DOHH2 (cell line): ENCODE data around the gene TP53AIP1.

ENCODE experiments used
- H3F3A ChIP-seq: fragments of 200-600 bp; sonication (generic), shearing (Covaris generic); 2 replicates; pipeline ENCODE4 v1.6.0; 2016; ENCODE audit warnings: antibody characterized with exemption, mild to moderate bottlenecking; ENCODE audit not compliant: control insufficient read depth, insufficient read depth
- H3K27ac ChIP-seq: fragments of 200-600 bp; sonication (generic); 2 replicates; pipeline ENCODE4 v1.5.1; 2014; ENCODE audit warnings: low read depth, mild to moderate bottlenecking, low read length, moderate library complexity
- H3K27me3 ChIP-seq: fragments of 200-600 bp; sonication (generic); 2 replicates; pipeline ENCODE4 v1.6.1; 2014; ENCODE audit warnings: mild to moderate bottlenecking, low read length, mixed read lengths; ENCODE audit not compliant: control insufficient read depth
- H3K36me3 ChIP-seq: fragments of 200-600 bp; sonication (generic); 2 replicates; pipeline ENCODE4 v1.6.1; 2014; ENCODE audit warnings: mild to moderate bottlenecking, low read length, moderate library complexity, mixed read lengths; ENCODE audit not compliant: control insufficient read depth
- H3K4me1 ChIP-seq: fragments of 200-600 bp; sonication (generic); 2 replicates; pipeline ENCODE4 v1.6.1; 2014; ENCODE audit warnings: mild to moderate bottlenecking, low read length, mixed read lengths; ENCODE audit not compliant: control insufficient read depth
- H3K4me2 ChIP-seq: fragments of 200-600 bp; sonication (generic); 2 replicates; pipeline ENCODE4 v1.6.0; 2014; ENCODE audit warnings: mild to moderate bottlenecking, low read length, moderate library complexity
- H3K4me3 ChIP-seq: fragments of 200-600 bp; sonication (generic); 2 replicates; pipeline ENCODE4 v1.5.1; 2014; ENCODE audit warnings: mild to moderate bottlenecking, low read length, mixed read lengths
- H3K79me2 ChIP-seq: fragments of 200-600 bp; sonication (generic); 2 replicates; pipeline ENCODE4 v1.6.1; 2014; ENCODE audit warnings: mild to moderate bottlenecking, low read length, mixed read lengths; ENCODE audit not compliant: control insufficient read depth
- H3K9me2 ChIP-seq: fragments of 200-600 bp; sonication (generic); replicated peaks from 2 replicates; pipeline ENCODE4 v1.6.1; 2014; ENCODE audit warnings: mild to moderate bottlenecking, low read length, mixed read lengths; ENCODE audit not compliant: control insufficient read depth
- H3K9me3 ChIP-seq: fragments of 200-600 bp; sonication (generic); 2 replicates; pipeline ENCODE4 v1.6.1; 2014; ENCODE audit warnings: antibody characterized with exemption, low read length, mixed read lengths; ENCODE audit not compliant: control insufficient read depth, insufficient read depth
- H4K20me1 ChIP-seq: fragments of 200-600 bp; sonication (generic); 2 replicates; pipeline ENCODE4 v1.6.0; 2014; ENCODE audit warnings: low read depth, mild to moderate bottlenecking, antibody characterized with exemption, low read length, moderate library complexity; ENCODE audit not compliant: control insufficient read depth, insufficient read depth
- EZH2phosphoT487 ChIP-seq: fragments of 200-600 bp; sonication (generic); IDR thresholded peaks from 2 replicates; pipeline ENCODE4 v1.6.1; 2017; ENCODE audit warnings: borderline replicate concordance, mild to moderate bottlenecking, antibody characterized with exemption, low read length, moderate library complexity, mixed read lengths
- TF ChIP-seq, protein P1 (sequence below): fragments of 200-600 bp; sonication (generic); IDR thresholded peaks from one replicate; pipeline ENCODE4 v1.5.1; 2014; ENCODE audit warnings: antibody characterized with exemption, mild to moderate bottlenecking, low read depth, low read length; ENCODE audit not compliant: poor library complexity, severe bottlenecking

The TP53AIP1 gene

DNA sequence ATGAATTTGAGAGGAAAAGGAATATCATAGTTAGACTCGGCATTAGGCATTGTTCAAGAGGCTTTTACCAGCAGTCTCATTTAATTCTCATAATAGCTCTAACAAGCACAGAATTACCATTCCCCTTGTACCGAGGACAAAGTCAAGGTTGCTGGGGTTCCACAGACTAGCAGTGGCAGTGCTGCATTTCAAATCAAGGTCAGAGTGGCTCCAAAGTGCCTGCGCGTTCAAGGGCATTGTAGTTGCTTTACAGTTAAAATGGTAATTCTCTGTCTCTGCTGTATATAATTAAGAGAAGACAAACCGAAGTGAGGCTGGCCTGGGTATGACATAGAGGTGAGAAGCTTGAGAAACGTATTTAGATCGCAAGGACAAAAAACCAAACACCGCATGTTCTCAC lies 40.4 kb upstream of the TP53AIP1 start:
- no peak overlapping the region for H3K4me3 ChIP-seq
- TF ChIP-seq EZH2phosphoT487: no peak
- TF ChIP-seq, protein P1, sequence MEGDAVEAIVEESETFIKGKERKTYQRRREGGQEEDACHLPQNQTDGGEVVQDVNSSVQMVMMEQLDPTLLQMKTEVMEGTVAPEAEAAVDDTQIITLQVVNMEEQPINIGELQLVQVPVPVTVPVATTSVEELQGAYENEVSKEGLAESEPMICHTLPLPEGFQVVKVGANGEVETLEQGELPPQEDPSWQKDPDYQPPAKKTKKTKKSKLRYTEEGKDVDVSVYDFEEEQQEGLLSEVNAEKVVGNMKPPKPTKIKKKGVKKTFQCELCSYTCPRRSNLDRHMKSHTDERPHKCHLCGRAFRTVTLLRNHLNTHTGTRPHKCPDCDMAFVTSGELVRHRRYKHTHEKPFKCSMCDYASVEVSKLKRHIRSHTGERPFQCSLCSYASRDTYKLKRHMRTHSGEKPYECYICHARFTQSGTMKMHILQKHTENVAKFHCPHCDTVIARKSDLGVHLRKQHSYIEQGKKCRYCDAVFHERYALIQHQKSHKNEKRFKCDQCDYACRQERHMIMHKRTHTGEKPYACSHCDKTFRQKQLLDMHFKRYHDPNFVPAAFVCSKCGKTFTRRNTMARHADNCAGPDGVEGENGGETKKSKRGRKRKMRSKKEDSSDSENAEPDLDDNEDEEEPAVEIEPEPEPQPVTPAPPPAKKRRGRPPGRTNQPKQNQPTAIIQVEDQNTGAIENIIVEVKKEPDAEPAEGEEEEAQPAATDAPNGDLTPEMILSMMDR: no peak
- H3K27ac ChIP-seq: no peak overlapping the region
- no peaks in the 10 kb centered on the region for H3K79me2 ChIP-seq
- H3K4me2 ChIP-seq: no peak overlapping the region
- H3K36me3 ChIP-seq: no peaks in the 10 kb centered on the region
- H3K4me1 ChIP-seq: no peaks in the 10 kb centered on the region
- peaks cover 14% of the 10 kb centered on the region; the same call in 1 of the 2 replicates for H3K27me3 ChIP-seq
- no peaks in the 10 kb centered on the region for H3K9me3 ChIP-seq
- no peaks in the 10 kb centered on the region for H3F3A ChIP-seq
- no peaks in the 10 kb centered on the region for H3K9me2 ChIP-seq
- no peaks in the 10 kb centered on the region for H4K20me1 ChIP-seq

DNA sequence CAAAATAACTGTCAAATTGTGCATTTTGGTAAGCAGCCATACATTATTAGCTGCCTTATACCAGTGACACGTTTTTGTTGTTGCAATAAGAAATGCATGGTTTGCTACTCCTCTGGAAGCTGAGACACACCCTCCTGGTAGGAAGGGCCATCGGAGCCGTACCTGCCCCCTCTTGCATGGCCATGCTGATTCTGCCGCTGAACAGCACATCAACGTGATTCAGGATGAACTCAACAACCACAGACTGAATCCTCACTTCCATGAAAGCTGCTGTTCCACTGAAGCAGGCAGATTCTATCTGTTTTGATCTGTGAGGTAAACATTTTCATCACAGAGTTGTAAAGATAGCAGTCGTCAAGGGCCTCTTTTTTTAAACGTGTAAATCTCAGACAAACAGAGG lies 38.6 kb upstream of the TP53AIP1 start:
- H3K36me3 ChIP-seq: no peaks in the 10 kb centered on the region
- no peaks in the 10 kb centered on the region for H4K20me1 ChIP-seq
- H3K27ac ChIP-seq: no peak overlapping the region
- H3K27me3 ChIP-seq: peaks cover 12% of the 10 kb centered on the region; the same call in 1 of the 2 replicates
- no peak overlapping the region for H3K4me2 ChIP-seq
- no peak for TF ChIP-seq EZH2phosphoT487
- TF ChIP-seq, protein P1: no peak
- no peaks in the 10 kb centered on the region for H3K79me2 ChIP-seq
- no peaks in the 10 kb centered on the region for H3K9me3 ChIP-seq
- no peak overlapping the region for H3K4me3 ChIP-seq
- no peaks in the 10 kb centered on the region for H3K9me2 ChIP-seq
- H3F3A ChIP-seq: no peaks in the 10 kb centered on the region
- no peaks in the 10 kb centered on the region for H3K4me1 ChIP-seq

DNA sequence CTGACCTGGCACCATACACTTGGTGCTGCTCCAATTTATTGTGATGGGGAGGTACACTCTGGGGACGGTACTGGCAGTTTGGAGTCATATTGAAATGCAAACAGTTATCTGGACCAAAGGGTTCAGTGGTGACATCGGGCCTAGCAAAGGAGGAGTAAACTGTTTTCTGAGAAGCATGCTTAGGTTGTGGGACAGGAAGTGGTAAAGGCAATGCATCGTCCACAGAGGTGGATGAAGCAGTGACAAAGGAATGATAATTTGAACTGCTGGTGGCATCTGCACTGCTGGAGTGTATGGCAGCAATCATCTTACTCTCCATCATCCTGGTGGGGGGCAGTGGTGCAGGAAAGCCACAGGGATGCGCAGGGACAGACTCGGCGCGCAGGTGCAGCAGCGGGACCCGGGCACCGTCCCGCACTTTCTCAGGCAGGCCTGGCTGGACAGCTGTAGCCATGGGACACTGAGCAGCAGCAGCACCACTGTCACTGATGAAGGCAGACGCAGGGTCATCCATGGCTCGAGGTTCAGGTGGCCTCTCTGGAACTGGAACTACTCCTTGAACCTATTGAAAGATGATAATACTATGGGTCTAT lies 28.0 kb upstream of the TP53AIP1 start:
- Histone ChIP-seq H3K4me1 (no peaks in the 10 kb centered on the region), H3F3A (no peaks in the 10 kb centered on the region), H3K79me2 (no peaks in the 10 kb centered on the region), H3K9me2 (no peaks in the 10 kb centered on the region), H3K4me2 (no peak overlapping the region), H3K27me3 (peaks cover 11% of the 10 kb centered on the region), H3K27ac (no peak overlapping the region), H3K9me3 (no peaks in the 10 kb centered on the region), H3K4me3 (no peak overlapping the region), H4K20me1 (no peaks in the 10 kb centered on the region), H3K36me3 (no peaks in the 10 kb centered on the region)
- TF ChIP-seq EZH2phosphoT487: no peak
- TF ChIP-seq, protein P1: no peak
